ENCODE data around the gene EPHB4. TPM values are rescaled to one million over a fixed set of nuclear protein-coding genes. Genes with fewer than 3 reads are reported as not detected.

The EPHB4 gene
- total RNA-seq, 4 donors from 2014 or later: 26.2 to 92.4 (median 59.0) TPM

DNA sequence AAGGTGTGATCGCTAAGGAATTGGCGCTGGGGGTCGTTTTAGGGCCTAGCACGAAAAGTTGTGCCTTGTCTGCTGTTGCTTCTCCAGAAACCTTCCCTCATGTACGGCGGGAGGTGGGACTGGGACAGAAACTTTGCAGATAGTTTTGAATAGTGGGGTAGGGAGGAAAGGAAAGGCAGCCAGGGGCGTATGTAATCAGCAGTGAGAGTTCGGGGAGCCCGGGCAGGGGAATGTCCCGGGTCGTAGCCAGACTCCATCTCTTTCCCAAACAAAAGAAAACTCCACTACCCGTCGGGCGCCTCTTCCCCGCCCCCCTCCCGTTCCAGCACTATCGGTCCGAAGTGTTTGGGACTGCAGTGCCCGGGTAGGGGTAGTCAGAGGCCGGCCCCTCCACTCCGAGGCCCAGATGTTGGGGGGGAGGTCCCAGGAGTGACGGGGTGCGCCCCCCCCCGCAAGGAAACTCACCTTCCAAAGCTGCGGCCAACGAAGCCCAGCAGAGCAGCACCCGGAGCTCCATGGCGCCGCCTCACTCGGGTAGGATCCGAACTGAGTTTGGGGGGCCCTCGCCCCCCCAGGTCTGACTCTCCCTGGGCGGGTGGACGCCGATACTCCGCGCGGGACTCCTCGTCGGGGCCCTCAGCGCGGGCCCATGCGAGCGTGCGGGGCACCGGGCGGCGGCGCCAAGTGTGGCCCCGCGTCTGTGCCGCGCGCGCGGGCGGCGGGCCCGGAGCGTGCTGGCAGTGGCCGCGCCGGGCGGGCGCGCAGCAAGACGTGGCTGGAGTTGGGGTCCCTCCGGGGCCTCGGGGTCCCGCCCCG lies 601 bp downstream of the EPHB4 start:
- TF ChIP-seq, protein P1, sequence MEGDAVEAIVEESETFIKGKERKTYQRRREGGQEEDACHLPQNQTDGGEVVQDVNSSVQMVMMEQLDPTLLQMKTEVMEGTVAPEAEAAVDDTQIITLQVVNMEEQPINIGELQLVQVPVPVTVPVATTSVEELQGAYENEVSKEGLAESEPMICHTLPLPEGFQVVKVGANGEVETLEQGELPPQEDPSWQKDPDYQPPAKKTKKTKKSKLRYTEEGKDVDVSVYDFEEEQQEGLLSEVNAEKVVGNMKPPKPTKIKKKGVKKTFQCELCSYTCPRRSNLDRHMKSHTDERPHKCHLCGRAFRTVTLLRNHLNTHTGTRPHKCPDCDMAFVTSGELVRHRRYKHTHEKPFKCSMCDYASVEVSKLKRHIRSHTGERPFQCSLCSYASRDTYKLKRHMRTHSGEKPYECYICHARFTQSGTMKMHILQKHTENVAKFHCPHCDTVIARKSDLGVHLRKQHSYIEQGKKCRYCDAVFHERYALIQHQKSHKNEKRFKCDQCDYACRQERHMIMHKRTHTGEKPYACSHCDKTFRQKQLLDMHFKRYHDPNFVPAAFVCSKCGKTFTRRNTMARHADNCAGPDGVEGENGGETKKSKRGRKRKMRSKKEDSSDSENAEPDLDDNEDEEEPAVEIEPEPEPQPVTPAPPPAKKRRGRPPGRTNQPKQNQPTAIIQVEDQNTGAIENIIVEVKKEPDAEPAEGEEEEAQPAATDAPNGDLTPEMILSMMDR (IDR thresholded peaks at IDR 0.05): no peak
- TF ChIP-seq POLR2AphosphoS5 (IDR thresholded peaks at IDR 0.05) (no peak), POLR2A (IDR thresholded peaks at IDR 0.05; ENCODE audit: low read depth) (no peak), EP300 (IDR thresholded peaks at IDR 0.05) (no peak)
- peaks cover 2 to 26% (median 23%) of the 10 kb centered on the region in 4 donors for H3K36me3 ChIP-seq
- no peaks in the 10 kb centered on the region for H3K9me3 ChIP-seq
- H3K4me3 ChIP-seq: peak overlapping the region; percentile 76 to 93 (median 76)
- 2% methylated on average over 20 of the region's 71 CpGs for WGBS
- H3K27ac ChIP-seq (replicated peaks in 1 of 4): peak overlapping the region; percentile 85 to 91 (median 88)
- intact Hi-C loops (cut with DNase I): no loop called here
- peaks cover 19 to 58% (median 51%) of the 10 kb centered on the region in 4 donors for H3K4me1 ChIP-seq
- H3K27me3 ChIP-seq: no peaks in the 10 kb centered on the region
- DNase-seq (ENCODE audit: extremely low spot score): no peak

DNA sequence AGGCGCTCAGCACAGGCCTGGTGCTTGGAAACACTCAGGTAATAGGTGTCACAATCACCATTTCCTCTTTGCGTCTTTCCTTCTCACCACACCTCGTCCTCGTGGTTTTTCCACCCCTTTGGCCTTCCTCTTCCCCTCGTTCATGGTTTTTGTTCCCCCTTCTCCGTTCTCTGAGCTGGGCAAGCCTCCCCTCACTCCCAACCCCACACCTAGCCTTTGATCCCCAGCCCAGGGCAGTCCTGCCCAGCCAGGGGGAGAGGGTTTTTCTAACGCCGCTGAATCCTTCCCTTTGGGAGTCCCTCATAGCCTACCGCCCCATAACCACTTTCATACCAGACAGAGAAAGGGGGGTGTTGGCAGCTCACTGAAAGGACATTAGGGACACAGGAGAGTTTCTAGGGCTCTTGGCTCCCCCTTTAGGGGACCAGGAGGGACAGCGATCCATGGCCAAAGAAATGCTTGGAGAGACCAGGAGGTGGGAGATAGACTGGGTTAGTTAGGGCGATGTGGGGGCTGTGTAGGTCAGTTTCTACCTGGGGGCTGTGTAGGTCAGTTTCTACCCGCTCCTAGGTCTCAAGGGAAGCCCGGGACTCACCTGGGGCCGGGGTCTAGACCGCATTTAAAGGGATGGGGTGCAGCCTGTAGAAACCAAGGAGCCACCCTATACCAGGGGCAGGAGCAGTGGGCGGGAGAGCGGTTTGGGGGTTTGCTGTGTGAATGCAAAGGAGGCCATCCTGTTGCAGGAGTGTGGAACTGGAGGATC lies 1.4 kb downstream of the EPHB4 start:
- no peak for TF ChIP-seq EP300 (IDR thresholded peaks at IDR 0.05)
- no peak for TF ChIP-seq POLR2AphosphoS5 (IDR thresholded peaks at IDR 0.05)
- TF ChIP-seq, protein P1 (IDR thresholded peaks at IDR 0.05): no peak
- TF ChIP-seq POLR2A (IDR thresholded peaks at IDR 0.05; ENCODE audit: low read depth): no peak
- Histone ChIP-seq H3K27me3 (no peaks in the 10 kb centered on the region), H3K4me1 (peaks cover 19 to 58% (median 51%) of the 10 kb centered on the region in 4 donors), H3K36me3 (peaks cover 2 to 34% (median 31%) of the 10 kb centered on the region in 4 donors), H3K27ac (replicated peaks in 1 of 4) (peak overlapping the region; percentile 85 to 91 (median 88)), H3K4me3 (peak overlapping the region; percentile 76 to 93 (median 76)), H3K9me3 (no peaks in the 10 kb centered on the region)
- 22% methylated on average over 17 of the region's 17 CpGs for WGBS
- no peak for DNase-seq (ENCODE audit: extremely low spot score)
- intact Hi-C loops (cut with DNase I): no loop called here

DNA sequence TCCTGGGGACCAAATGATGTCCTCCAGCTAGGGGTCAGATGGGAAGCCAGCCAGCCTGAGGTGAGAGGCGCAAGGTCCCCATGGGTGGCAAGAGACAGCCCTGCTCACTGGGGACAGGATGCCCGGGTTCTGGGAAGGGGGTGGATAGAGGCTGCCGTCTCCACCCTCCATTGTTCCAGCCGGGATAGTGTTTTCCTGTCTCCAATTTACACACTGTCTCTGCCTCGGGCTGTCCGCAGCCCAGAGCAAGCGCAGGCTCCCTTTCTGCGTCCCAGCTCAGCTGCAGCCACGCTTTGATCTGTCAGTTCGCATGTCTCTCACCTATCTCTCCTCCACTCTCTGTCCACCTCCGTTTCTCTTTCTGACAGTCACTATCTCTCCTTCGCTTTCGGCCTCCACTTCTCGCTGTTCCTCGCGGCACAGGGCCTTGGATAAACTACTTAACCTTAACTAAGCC lies 2.1 kb downstream of the EPHB4 start:
- Histone ChIP-seq H3K27me3 (no peaks in the 10 kb centered on the region), H3K4me3 (peak overlapping the region; percentile 76 to 93 (median 76)), H3K27ac (replicated peaks in 1 of 4) (peak overlapping the region; percentile 85 to 91 (median 88)), H3K36me3 (peaks cover 9 to 41% (median 38%) of the 10 kb centered on the region in 4 donors), H3K4me1 (peaks cover 19 to 58% (median 51%) of the 10 kb centered on the region in 4 donors), H3K9me3 (no peaks in the 10 kb centered on the region)
- no peak for DNase-seq (ENCODE audit: extremely low spot score)
- TF ChIP-seq POLR2AphosphoS5 (IDR thresholded peaks at IDR 0.05) (peak; percentile 26 to 31), POLR2A (IDR thresholded peaks at IDR 0.05; ENCODE audit: low read depth) (no peak), EP300 (IDR thresholded peaks at IDR 0.05) (no peak)
- TF ChIP-seq, protein P1 (IDR thresholded peaks at IDR 0.05): no peak
- 25% methylated on average over 16 of the region's 16 CpGs for WGBS
- intact Hi-C loops (cut with DNase I): no loop called here

DNA sequence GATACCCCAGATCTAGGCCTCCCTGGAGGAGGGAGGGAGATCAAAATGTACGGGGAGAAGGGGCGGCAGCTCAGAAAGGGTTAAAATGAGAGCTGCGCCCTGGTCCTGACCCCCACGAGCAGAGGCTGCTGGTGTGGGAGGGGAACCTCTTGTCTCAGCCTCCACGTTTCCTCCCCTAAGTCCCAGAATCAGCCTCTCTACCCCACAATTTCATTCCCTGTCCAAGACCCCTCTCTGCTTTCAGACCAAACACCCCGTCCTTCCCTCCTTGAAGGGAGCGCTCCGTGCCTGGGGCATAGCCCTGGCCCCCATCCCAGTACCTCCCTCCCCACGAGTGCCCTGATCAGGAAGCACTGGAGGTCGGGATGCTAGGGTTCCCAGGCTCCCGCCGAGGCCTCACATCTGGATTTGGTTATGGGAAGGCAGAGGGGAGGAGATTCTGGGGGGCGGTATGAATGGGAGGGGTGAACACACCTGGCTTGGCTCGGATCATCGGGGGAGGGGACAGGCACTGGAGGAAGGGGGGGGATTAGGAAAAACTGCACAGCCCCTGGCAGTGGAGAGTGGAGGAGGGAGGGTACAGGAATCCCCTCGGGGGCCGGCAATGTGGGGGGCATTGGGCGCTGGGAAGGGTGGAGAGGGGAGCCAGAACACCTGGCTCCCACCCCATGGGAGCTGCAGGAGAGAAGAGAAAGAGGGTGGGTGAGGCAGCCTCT lies 2.7 kb downstream of the EPHB4 start:
- intact Hi-C loops (cut with DNase I): no loop called here
- WGBS: 48% methylated on average over 14 of the region's 18 CpGs

More for the DNA sequence above, 2.7 kb downstream of the EPHB4 start:
- no peaks in the 10 kb centered on the region for H3K27me3 ChIP-seq
- H3K36me3 ChIP-seq: peaks cover 15 to 47% (median 44%) of the 10 kb centered on the region in 4 donors
- peak overlapping the region; percentile 76 to 93 (median 76) for H3K4me3 ChIP-seq
- DNase-seq (ENCODE audit: extremely low spot score): no peak
- peaks cover 19 to 58% (median 51%) of the 10 kb centered on the region in 4 donors for H3K4me1 ChIP-seq
- no peak for TF ChIP-seq POLR2A (IDR thresholded peaks at IDR 0.05; ENCODE audit: low read depth)
- TF ChIP-seq EP300 (IDR thresholded peaks at IDR 0.05): no peak
- TF ChIP-seq POLR2AphosphoS5 (IDR thresholded peaks at IDR 0.05): no peak
- TF ChIP-seq, protein P1 (IDR thresholded peaks at IDR 0.05): no peak
- H3K9me3 ChIP-seq: no peaks in the 10 kb centered on the region
- peak overlapping the region; percentile 85 to 91 (median 88) for H3K27ac ChIP-seq (replicated peaks in 1 of 4)

Data from esophagus muscularis mucosa (tissue), 4 donors.